ENCODE results near the gene PCDHB13.
"Not testable (repeated sequence)": the region's sequence is repeated elsewhere in the genome, so short reads cannot be mapped to it uniquely, and the experiment has no call there.

Gene PCDHB13

GRCh38 chr5:141175933-141176332 is 37.8 kb upstream of the PCDHB13 start:
- no peak overlapping the region for H2AK5ac ChIP-seq (ENCODE audit: low read depth, low read length)
- DNase-seq (ENCODE audit: low spot score) = no peak
- H3K18ac ChIP-seq (ENCODE audit: low read length) = no peak overlapping the region
- no peaks in the 10 kb centered on the region for H3K4me1 ChIP-seq (ENCODE audit: control insufficient read depth in 2 of 2, insufficient read depth in 1 of 2, low read depth in 1 of 2, low read length in 2 of 2)
- no peaks in the 10 kb centered on the region for H3K27me3 ChIP-seq (ENCODE audit: control insufficient read depth in 3 of 3, insufficient read depth in 3 of 3, low read depth in 1 of 3, low read length in 3 of 3)
- no peak overlapping the region for H4K91ac ChIP-seq (ENCODE audit: low read depth, low read length, poor library complexity)
- H2BK5ac ChIP-seq (ENCODE audit: low read length) = no peak overlapping the region
- H3K4ac ChIP-seq (ENCODE audit: low read length) = no peak overlapping the region
- no peak overlapping the region for H3K4me2 ChIP-seq (ENCODE audit: insufficient read depth, low read length, poor library complexity, severe bottlenecking)
- no peak overlapping the region for H3K27ac ChIP-seq (replicated peaks; ENCODE audit: low read length)
- H2BK12ac ChIP-seq (ENCODE audit: low read length) = no peak overlapping the region
- H3K36me3 ChIP-seq (replicated peaks in 1 of 2; ENCODE audit: control insufficient read depth in 2 of 2, insufficient read depth in 2 of 2, low read length in 2 of 2) = no peaks in the 10 kb centered on the region
- H2BK15ac ChIP-seq (ENCODE audit: low read length) = no peak overlapping the region
- no peak overlapping the region for H3K14ac ChIP-seq (ENCODE audit: low read length)
- no peak overlapping the region for H4K8ac ChIP-seq (ENCODE audit: low read depth, low read length)
- H3K23ac ChIP-seq (ENCODE audit: low read depth, low read length, poor library complexity) = no peak overlapping the region
- H3K9ac ChIP-seq (ENCODE audit: low read depth, low read length, poor library complexity) = no peak overlapping the region
- no peak overlapping the region for H2BK120ac ChIP-seq (ENCODE audit: low read depth, low read length)
- H3K79me1 ChIP-seq (ENCODE audit: low read depth, low read length) = no peaks in the 10 kb centered on the region
- peaks cover 11 to 15% of the 10 kb centered on the region in 2 donors for H3K9me3 ChIP-seq (replicated peaks in 1 of 2; ENCODE audit: control insufficient read depth in 2 of 2, insufficient read depth in 1 of 2, low read depth in 1 of 2, low read length in 2 of 2)
- H2AFZ ChIP-seq (ENCODE audit: low read length) = no peak overlapping the region
- no peak overlapping the region for H3K4me3 ChIP-seq (ENCODE audit: low read length in 2 of 2)
- no CpG with 5 or more reads among the region's 1 CpG for WGBS, 2 donors (ENCODE audit: extremely low coverage in 2 of 2, insufficient read length in 2 of 2, insufficient replicate concordance in 1 of 2)

GRCh38 chr5:141177577-141178191 is 36.0 kb upstream of the PCDHB13 start, which contains the start of gene PCDHB8:
TSS of gene PCDHB8 (plus strand) at chr5:141177790. CDS start at chr5:141178035, 245 bp downstream.
- not testable (repeated sequence) for H3K18ac ChIP-seq (ENCODE audit: low read length); H2BK12ac ChIP-seq (ENCODE audit: low read length); H3K9ac ChIP-seq (ENCODE audit: low read depth, low read length, poor library complexity); H3K27me3 ChIP-seq (ENCODE audit: control insufficient read depth in 3 of 3, insufficient read depth in 3 of 3, low read depth in 1 of 3, low read length in 3 of 3); H2BK15ac ChIP-seq (ENCODE audit: low read length); H4K8ac ChIP-seq (ENCODE audit: low read depth, low read length); H2BK5ac ChIP-seq (ENCODE audit: low read length); H3K14ac ChIP-seq (ENCODE audit: low read length); H2BK120ac ChIP-seq (ENCODE audit: low read depth, low read length); H3K23ac ChIP-seq (ENCODE audit: low read depth, low read length, poor library complexity); H3K4ac ChIP-seq (ENCODE audit: low read length); H3K79me1 ChIP-seq (ENCODE audit: low read depth, low read length); H4K91ac ChIP-seq (ENCODE audit: low read depth, low read length, poor library complexity); H3K4me1 ChIP-seq (ENCODE audit: control insufficient read depth in 2 of 2, insufficient read depth in 1 of 2, low read depth in 1 of 2, low read length in 2 of 2); H3K4me3 ChIP-seq (ENCODE audit: low read length in 2 of 2); H2AFZ ChIP-seq (ENCODE audit: low read length); H3K4me2 ChIP-seq (ENCODE audit: insufficient read depth, low read length, poor library complexity, severe bottlenecking); H3K27ac ChIP-seq (replicated peaks; ENCODE audit: low read length); H3K36me3 ChIP-seq (replicated peaks in 1 of 2; ENCODE audit: control insufficient read depth in 2 of 2, insufficient read depth in 2 of 2, low read length in 2 of 2); DNase-seq (ENCODE audit: low spot score); H2AK5ac ChIP-seq (ENCODE audit: low read depth, low read length)
- WGBS, 2 donors (ENCODE audit: extremely low coverage in 2 of 2, insufficient read length in 2 of 2, insufficient replicate concordance in 1 of 2) = no CpG with 5 or more reads among the region's 18 CpGs
- peaks cover 11 to 14% of the 10 kb centered on the region in 2 donors for H3K9me3 ChIP-seq (replicated peaks in 1 of 2; ENCODE audit: control insufficient read depth in 2 of 2, insufficient read depth in 1 of 2, low read depth in 1 of 2, low read length in 2 of 2)

GRCh38 chr5:141179371-141179770 is 34.3 kb upstream of the PCDHB13 start:
- not testable (repeated sequence) for H2BK120ac ChIP-seq (ENCODE audit: low read depth, low read length); H3K36me3 ChIP-seq (replicated peaks in 1 of 2; ENCODE audit: control insufficient read depth in 2 of 2, insufficient read depth in 2 of 2, low read length in 2 of 2); H3K14ac ChIP-seq (ENCODE audit: low read length); H3K4me2 ChIP-seq (ENCODE audit: insufficient read depth, low read length, poor library complexity, severe bottlenecking); H3K27me3 ChIP-seq (ENCODE audit: control insufficient read depth in 3 of 3, insufficient read depth in 3 of 3, low read depth in 1 of 3, low read length in 3 of 3); H3K4me1 ChIP-seq (ENCODE audit: control insufficient read depth in 2 of 2, insufficient read depth in 1 of 2, low read depth in 1 of 2, low read length in 2 of 2); H3K4ac ChIP-seq (ENCODE audit: low read length); H4K91ac ChIP-seq (ENCODE audit: low read depth, low read length, poor library complexity); DNase-seq (ENCODE audit: low spot score); H3K4me3 ChIP-seq (ENCODE audit: low read length in 2 of 2); H3K27ac ChIP-seq (replicated peaks; ENCODE audit: low read length); H2AFZ ChIP-seq (ENCODE audit: low read length); H2BK5ac ChIP-seq (ENCODE audit: low read length); H4K8ac ChIP-seq (ENCODE audit: low read depth, low read length); H3K23ac ChIP-seq (ENCODE audit: low read depth, low read length, poor library complexity); H2BK15ac ChIP-seq (ENCODE audit: low read length); H3K9ac ChIP-seq (ENCODE audit: low read depth, low read length, poor library complexity); H3K79me1 ChIP-seq (ENCODE audit: low read depth, low read length); H3K18ac ChIP-seq (ENCODE audit: low read length); H2AK5ac ChIP-seq (ENCODE audit: low read depth, low read length); H2BK12ac ChIP-seq (ENCODE audit: low read length)
- peaks cover 7 to 12% of the 10 kb centered on the region in 2 donors for H3K9me3 ChIP-seq (replicated peaks in 1 of 2; ENCODE audit: control insufficient read depth in 2 of 2, insufficient read depth in 1 of 2, low read depth in 1 of 2, low read length in 2 of 2)
- WGBS, 2 donors (ENCODE audit: extremely low coverage in 2 of 2, insufficient read length in 2 of 2, insufficient replicate concordance in 1 of 2) = no CpG with 5 or more reads among the region's 39 CpGs

- not testable (repeated sequence) for H3K36me3 ChIP-seq (replicated peaks in 1 of 2; ENCODE audit: control insufficient read depth in 2 of 2, insufficient read depth in 2 of 2, low read length in 2 of 2); H3K4me2 ChIP-seq (ENCODE audit: insufficient read depth, low read length, poor library complexity, severe bottlenecking); H3K79me1 ChIP-seq (ENCODE audit: low read depth, low read length); DNase-seq (ENCODE audit: low spot score); H2AK5ac ChIP-seq (ENCODE audit: low read depth, low read length); H3K27me3 ChIP-seq (ENCODE audit: control insufficient read depth in 3 of 3, insufficient read depth in 3 of 3, low read depth in 1 of 3, low read length in 3 of 3); H2AFZ ChIP-seq (ENCODE audit: low read length); H4K8ac ChIP-seq (ENCODE audit: low read depth, low read length); H2BK120ac ChIP-seq (ENCODE audit: low read depth, low read length); H3K23ac ChIP-seq (ENCODE audit: low read depth, low read length, poor library complexity); H3K4me1 ChIP-seq (ENCODE audit: control insufficient read depth in 2 of 2, insufficient read depth in 1 of 2, low read depth in 1 of 2, low read length in 2 of 2); H3K18ac ChIP-seq (ENCODE audit: low read length); H2BK15ac ChIP-seq (ENCODE audit: low read length); H3K4me3 ChIP-seq (ENCODE audit: low read length in 2 of 2); H2BK12ac ChIP-seq (ENCODE audit: low read length); H3K27ac ChIP-seq (replicated peaks; ENCODE audit: low read length); H4K91ac ChIP-seq (ENCODE audit: low read depth, low read length, poor library complexity); H2BK5ac ChIP-seq (ENCODE audit: low read length); H3K4ac ChIP-seq (ENCODE audit: low read length)
- peak overlapping the region; percentile 70 for H3K9ac ChIP-seq (ENCODE audit: low read depth, low read length, poor library complexity)
- peaks cover 7 to 16% of the 10 kb centered on the region in 2 donors for H3K9me3 ChIP-seq (replicated peaks in 1 of 2; ENCODE audit: control insufficient read depth in 2 of 2, insufficient read depth in 1 of 2, low read depth in 1 of 2, low read length in 2 of 2)
- no CpG with 5 or more reads among the region's 32 CpGs for WGBS, 2 donors (ENCODE audit: extremely low coverage in 2 of 2, insufficient read length in 2 of 2, insufficient replicate concordance in 1 of 2)
- H3K14ac ChIP-seq (ENCODE audit: low read length) = peak overlapping the region; percentile 8
These were observed 33.8 kb upstream of the PCDHB13 start for GRCh38 chr5:141179876-141180275.
